IgD-negative memory B cell (primary cell): ENCODE results near the gene DUXB. TPM values are rescaled to one million over a fixed set of nuclear protein-coding genes. Genes with fewer than 3 reads are reported as not detected.

ENCODE experiments used
- H3K27ac Mint-ChIP-seq, 3 donors: one replicate each; pipeline ENCODE4 v1.8.0; 2020 to 2022; ENCODE audit warnings: mild to moderate bottlenecking in 3 of 3, mixed read lengths in 3 of 3, moderate library complexity in 1 of 3
- H3K27me3 Mint-ChIP-seq: one replicate; pipeline ENCODE4 v1.8.0; 2021; ENCODE audit warnings: mixed read lengths
- H3K36me3 Mint-ChIP-seq: one replicate; pipeline ENCODE4 v1.8.0; 2020; ENCODE audit warnings: mild to moderate bottlenecking, mixed read lengths
- H3K4me1 Mint-ChIP-seq, 3 donors: one replicate each; pipeline ENCODE4 v1.8.0; 2020 to 2022; ENCODE audit warnings: mixed read lengths in 3 of 3, mild to moderate bottlenecking in 1 of 3
- H3K4me3 Mint-ChIP-seq, 4 donors: one replicate each; pipeline ENCODE4 v1.8.0; 2020 to 2022; ENCODE audit warnings: mild to moderate bottlenecking in 4 of 4, mixed read lengths in 4 of 4, moderate library complexity in 3 of 4
- H3K9me3 Mint-ChIP-seq, 3 donors: one replicate each; pipeline ENCODE4 v1.8.0; 2020 to 2021; ENCODE audit warnings: mixed read lengths in 3 of 3, mild to moderate bottlenecking in 1 of 3
- polyA plus RNA-seq: library from polyadenylated mRNA; unstranded; fragments of 300-500 nt; fragmentation: Illumina TruSeq; gene quantifications from one replicate; pipeline ENCODE4 v1.2.3, GENCODE V29; 2021

DUXB gene
- polyA plus RNA-seq, 1 donor from 2014 or later: not detected

- H3K27ac Mint-ChIP-seq: no peak overlapping the region
- H3K4me3 Mint-ChIP-seq: no peak overlapping the region
- H3K27me3 Mint-ChIP-seq: no peaks in the 10 kb centered on the region
- peaks cover 2% of the 10 kb centered on the region for H3K36me3 Mint-ChIP-seq
- H3K4me1 Mint-ChIP-seq: no peaks in the 10 kb centered on the region
- H3K9me3 Mint-ChIP-seq: no peaks in the 10 kb centered on the region
These were observed 3.7 kb downstream of the DUXB start for GRCh38 chr16:75697571-75697970.

GRCh38 chr16:75695708-75696107 lies 5.6 kb downstream of the DUXB start:
- no peaks in the 10 kb centered on the region for H3K27me3 Mint-ChIP-seq
- H3K27ac Mint-ChIP-seq: no peak overlapping the region
- H3K4me3 Mint-ChIP-seq: no peak overlapping the region
- peaks cover 3% of the 10 kb centered on the region for H3K36me3 Mint-ChIP-seq
- H3K9me3 Mint-ChIP-seq: no peaks in the 10 kb centered on the region
- H3K4me1 Mint-ChIP-seq: peaks cover 0 to 2% (median 0%) of the 10 kb centered on the region in 3 donors

GRCh38 chr16:75687361-75687760 lies 13.9 kb downstream of the DUXB start:
- Mint-ChIP-seq H3K4me1 (peaks cover 0 to 5% (median 0%) of the 10 kb centered on the region in 3 donors), H3K9me3 (peaks cover 0 to 4% (median 2%) of the 10 kb centered on the region in 3 donors), H3K27ac (no peak overlapping the region), H3K36me3 (peaks cover 6% of the 10 kb centered on the region), H3K4me3 (no peak overlapping the region), H3K27me3 (no peaks in the 10 kb centered on the region)

DNA sequence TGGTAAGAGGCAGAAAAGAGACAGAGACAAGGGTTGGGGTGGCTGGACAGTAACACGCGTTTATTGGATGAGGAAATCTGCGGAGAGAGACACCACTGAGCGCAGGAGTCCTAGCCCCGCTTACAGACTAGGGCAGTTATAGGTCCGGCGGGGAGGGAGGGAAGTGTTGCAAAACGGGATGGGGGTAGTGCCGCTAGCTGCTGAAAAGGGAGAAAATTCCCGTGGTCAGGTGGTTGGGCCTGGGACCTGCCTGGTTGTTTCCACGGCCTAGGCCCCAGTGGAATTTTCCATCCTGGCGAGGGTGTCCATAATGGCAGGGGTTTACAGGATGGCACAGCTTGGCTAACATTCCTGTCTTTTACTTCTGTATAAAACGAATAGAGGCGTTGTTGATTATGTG lies 19.0 kb downstream of the DUXB start:
- H3K36me3 Mint-ChIP-seq: peaks cover 1% of the 10 kb centered on the region
- peaks cover 0 to 2% (median 0%) of the 10 kb centered on the region in 3 donors for H3K9me3 Mint-ChIP-seq
- H3K27me3 Mint-ChIP-seq: no peaks in the 10 kb centered on the region
- no peak overlapping the region for H3K27ac Mint-ChIP-seq
- no peaks in the 10 kb centered on the region for H3K4me1 Mint-ChIP-seq
- no peak overlapping the region for H3K4me3 Mint-ChIP-seq

DNA sequence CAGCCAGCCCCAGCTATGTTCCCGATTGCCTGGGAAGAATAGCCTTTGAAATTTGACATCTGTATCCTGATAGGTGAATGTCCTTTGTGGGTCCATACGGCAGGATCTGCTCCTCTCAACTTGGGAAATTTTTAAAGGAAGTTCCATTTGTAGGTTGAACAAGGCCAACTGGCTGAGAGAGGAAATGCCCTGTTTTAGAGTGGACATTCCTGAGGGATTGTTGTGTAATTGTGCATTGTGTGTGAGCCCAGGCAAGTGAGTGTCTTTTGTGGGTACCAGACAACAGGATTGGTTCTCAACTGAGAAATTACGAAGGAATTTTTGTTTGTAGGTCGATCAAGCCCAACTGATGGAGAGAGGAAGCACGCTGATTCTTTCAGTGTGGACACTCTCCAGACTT lies 21.9 kb downstream of the DUXB start:
- Mint-ChIP-seq H3K36me3 (peaks cover 1% of the 10 kb centered on the region), H3K4me3 (no peak overlapping the region), H3K27ac (no peak overlapping the region), H3K4me1 (peaks cover 0 to 1% (median 0%) of the 10 kb centered on the region in 3 donors), H3K9me3 (peaks cover 0 to 1% (median 0%) of the 10 kb centered on the region in 3 donors), H3K27me3 (no peaks in the 10 kb centered on the region)

- H3K27me3 Mint-ChIP-seq: no peaks in the 10 kb centered on the region
- H3K27ac Mint-ChIP-seq: no peak within 1 kb of the TSS
- no peaks in the 10 kb centered on the region for H3K9me3 Mint-ChIP-seq
- peaks cover 1% of the 10 kb centered on the region for H3K36me3 Mint-ChIP-seq
- H3K4me1 Mint-ChIP-seq: peaks cover 0 to 1% (median 0%) of the 10 kb centered on the region in 3 donors
- H3K4me3 Mint-ChIP-seq: no peak within 1 kb of the TSS
These were observed 24.4 kb downstream of the DUXB start, which contains the start of gene CPHXL2 for GRCh38 chr16:75676909-75677308. Gene CPHXL2 (minus strand): TSS chr16:75677009. CDS start chr16:75676999, 10 bp downstream.

- no peaks in the 10 kb centered on the region for H3K9me3 Mint-ChIP-seq
- peaks cover 0 to 2% (median 0%) of the 10 kb centered on the region in 3 donors for H3K4me1 Mint-ChIP-seq
- H3K27ac Mint-ChIP-seq: peak overlapping the region in 1 of 3 donors; percentile 46
- H3K36me3 Mint-ChIP-seq: peaks cover 2% of the 10 kb centered on the region
- no peaks in the 10 kb centered on the region for H3K27me3 Mint-ChIP-seq
- H3K4me3 Mint-ChIP-seq: no peak overlapping the region
These were observed 33.8 kb downstream of the DUXB start for GRCh38 chr16:75667503-75667902.

GRCh38 chr16:75660726-75661302 lies 40.4 kb downstream of the DUXB start:
- Mint-ChIP-seq H3K27me3 (no peaks in the 10 kb centered on the region), H3K4me1 (peaks cover 2 to 7% (median 2%) of the 10 kb centered on the region in 3 donors), H3K4me3 (no peak overlapping the region), H3K27ac (peak overlapping the region in 1 of 3 donors; percentile 62), H3K36me3 (peaks cover under 1% of the 10 kb centered on the region), H3K9me3 (no peaks in the 10 kb centered on the region)

DNA sequence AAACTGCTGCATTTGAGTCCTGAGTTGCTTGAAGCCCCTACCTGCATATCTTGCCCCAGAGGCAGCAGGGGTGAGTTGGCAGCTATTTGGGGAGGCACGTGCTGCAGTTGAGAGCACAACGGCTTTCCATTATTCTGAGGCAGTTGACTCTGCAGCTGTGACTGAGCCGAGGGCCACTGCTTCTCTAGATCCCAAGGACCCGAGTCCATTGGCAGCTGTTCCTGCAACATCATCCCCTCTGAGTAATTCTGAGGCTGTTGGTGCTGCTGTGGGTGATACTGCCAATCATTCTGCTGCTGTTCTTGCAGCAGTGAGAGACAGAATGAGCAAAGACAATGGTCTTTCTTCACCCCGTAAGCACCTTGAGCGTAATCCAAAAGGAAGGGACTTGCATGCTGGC lies 40.9 kb downstream of the DUXB start:
- peak overlapping the region in 2 of 3 donors; percentile 19 to 31 for H3K27ac Mint-ChIP-seq
- H3K4me1 Mint-ChIP-seq: peaks cover 2 to 7% (median 3%) of the 10 kb centered on the region in 3 donors
- H3K4me3 Mint-ChIP-seq: no peak overlapping the region
- H3K27me3 Mint-ChIP-seq: no peaks in the 10 kb centered on the region
- peaks cover 2% of the 10 kb centered on the region for H3K36me3 Mint-ChIP-seq
- H3K9me3 Mint-ChIP-seq: no peaks in the 10 kb centered on the region

- Mint-ChIP-seq H3K9me3 (no peaks in the 10 kb centered on the region), H3K4me1 (peaks cover 12 to 16% (median 15%) of the 10 kb centered on the region in 3 donors), H3K27ac (no peak overlapping the region), H3K27me3 (no peaks in the 10 kb centered on the region), H3K4me3 (no peak overlapping the region), H3K36me3 (peaks cover 2% of the 10 kb centered on the region)
These were observed 43.1 kb downstream of the DUXB start for GRCh38 chr16:75658175-75658574.

DNA sequence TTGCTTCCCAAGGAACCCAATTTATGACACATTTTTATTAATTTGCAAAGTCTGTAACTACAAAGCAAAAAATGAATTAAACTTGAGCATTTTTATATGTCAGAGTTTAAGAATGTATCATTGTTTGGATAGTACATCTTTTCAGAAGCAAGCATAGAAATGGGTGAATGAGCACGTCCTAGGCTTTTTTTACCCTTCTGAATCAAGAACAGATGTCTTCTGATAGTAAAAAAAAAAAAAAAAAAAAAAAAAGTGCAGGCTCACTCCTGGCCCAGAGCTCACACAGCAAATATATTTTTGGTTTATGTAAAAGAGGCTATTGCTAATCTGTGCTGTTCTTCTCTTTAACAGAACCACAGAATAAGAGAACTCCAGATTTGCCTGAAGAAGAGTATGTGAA lies 47.3 kb downstream of the DUXB start:
- Mint-ChIP-seq H3K4me1 (peaks cover 36 to 46% (median 43%) of the 10 kb centered on the region in 3 donors), H3K9me3 (no peaks in the 10 kb centered on the region), H3K4me3 (peak overlapping the region in 1 of 4 donors; percentile 77), H3K36me3 (peaks cover 2% of the 10 kb centered on the region), H3K27ac (peak overlapping the region in 2 of 3 donors; percentile 78 to 86), H3K27me3 (no peaks in the 10 kb centered on the region)

DNA sequence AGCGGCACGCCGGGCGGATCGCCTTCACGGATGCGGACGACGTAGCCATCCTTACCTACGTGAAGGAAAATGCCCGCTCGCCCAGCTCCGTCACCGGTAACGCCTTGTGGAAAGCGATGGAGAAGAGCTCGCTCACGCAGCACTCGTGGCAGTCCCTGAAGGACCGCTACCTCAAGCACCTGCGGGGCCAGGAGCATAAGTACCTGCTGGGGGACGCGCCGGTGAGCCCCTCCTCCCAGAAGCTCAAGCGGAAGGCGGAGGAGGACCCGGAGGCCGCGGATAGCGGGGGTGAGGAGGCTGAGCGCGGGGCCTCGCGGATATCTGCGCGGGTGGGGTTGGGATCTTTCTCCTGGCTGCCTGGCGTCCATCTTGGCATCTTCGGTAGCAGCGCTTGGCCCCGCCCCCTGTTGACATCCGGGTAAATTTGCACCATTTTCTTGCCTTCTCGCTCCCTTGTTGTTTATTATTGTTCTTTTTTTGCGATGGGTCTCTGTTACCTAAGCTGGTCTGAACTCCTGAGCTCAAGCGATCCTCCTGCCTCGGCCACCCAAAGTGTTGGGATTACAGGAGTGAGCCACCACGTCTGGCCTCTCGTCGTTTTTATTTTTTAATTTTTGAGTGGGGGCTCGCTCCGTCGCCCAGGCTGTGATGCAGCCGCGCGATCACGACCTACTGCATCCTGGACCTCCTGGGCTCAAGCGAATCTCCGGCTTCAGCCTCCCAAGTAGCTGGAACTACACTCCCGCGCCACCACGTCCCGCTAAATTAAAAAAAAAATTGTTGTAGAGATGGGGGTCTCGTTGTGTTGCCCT lies 52.8 kb downstream of the DUXB start:
- peaks cover 47 to 53% (median 50%) of the 10 kb centered on the region in 3 donors for H3K4me1 Mint-ChIP-seq
- H3K4me3 Mint-ChIP-seq: peak overlapping the region; percentile 99 to 100 (median 99)
- H3K36me3 Mint-ChIP-seq: peaks cover 4% of the 10 kb centered on the region
- no peaks in the 10 kb centered on the region for H3K9me3 Mint-ChIP-seq
- no peaks in the 10 kb centered on the region for H3K27me3 Mint-ChIP-seq
- H3K27ac Mint-ChIP-seq: peak overlapping the region; percentile 97 to 100 (median 99)

- Mint-ChIP-seq H3K27ac (peak within 1 kb of the TSS; percentile 97 to 100 (median 99)), H3K9me3 (no peaks in the 10 kb centered on the region), H3K4me1 (peaks cover 40 to 49% (median 46%) of the 10 kb centered on the region in 3 donors), H3K36me3 (peaks cover 4% of the 10 kb centered on the region), H3K27me3 (no peaks in the 10 kb centered on the region), H3K4me3 (peak within 1 kb of the TSS; percentile 99 to 100 (median 100))
These were observed 53.6 kb downstream of the DUXB start, which contains the start of the genes KARS1 and TERF2IP for GRCh38 chr16:75647492-75648264. Gene KARS1 (minus strand): TSS chr16:75647665. CDS start chr16:75647639, 26 bp downstream. Gene TERF2IP (plus strand): TSS chr16:75647773. CDS start chr16:75647883, 110 bp downstream.

- Mint-ChIP-seq H3K9me3 (no peaks in the 10 kb centered on the region), H3K27ac (peak overlapping the region; percentile 97 to 98 (median 97)), H3K4me3 (peak overlapping the region; percentile 99 to 100 (median 100)), H3K36me3 (peaks cover 4% of the 10 kb centered on the region), H3K27me3 (no peaks in the 10 kb centered on the region), H3K4me1 (peaks cover 39 to 45% (median 42%) of the 10 kb centered on the region in 3 donors)
These were observed 54.2 kb downstream of the DUXB start for GRCh38 chr16:75647112-75647491.
